K562 (cell line): ENCODE measurements around the gene RHOC. TPM values are rescaled to one million over a fixed set of nuclear protein-coding genes. Genes with fewer than 3 reads are reported as not detected.

Experiments used
- ATAC-seq: fragments of 200-7000 bp; cut with Tn5 transposase; 3 replicates; pipeline ENCODE4 v1.9.1; 2020; ENCODE audit warnings: moderate library complexity
- BruUV-seq: library from RNA; stranded (reverse); fragments of 400-500 nt; replicated peaks from 2 replicates; lab custom pipeline; 2021; lab: Mats Ljungman, UMichigan
- CTCF ChIA-PET: fragments of 300-600 bp; formaldehyde crosslinking; extraction: SDS; loops from one replicate; lab custom pipeline; 2021; ENCODE audit warnings: low intra/inter-chr PET ratio; lab: Yijun Ruan, JAX
- POLR2A ChIA-PET: fragments of 300-600, 350-650 bp; sonication (Branson Sonifier 250); formaldehyde crosslinking; extraction: SDS; loops from one replicate; lab custom pipeline; 2021; ENCODE audit warnings: antibody characterized with exemption, inconsistent platforms; lab: Yijun Ruan, JAX
- DNase-seq, 4 experiments: peaks; one replicate each; pipeline versions ENCODE4 v3.0.0 to v3.0.0-alpha.2; 2011 to 2018; ENCODE audit warnings: low spot score in 3 of 4, mixed read lengths in 3 of 4; ENCODE audit errors: extremely low read depth in 1 of 4
- FAIRE-seq: peaks from 2 replicates; lab custom pipeline; 2011; peaks lifted over from hg19 to GRCh38; lab: Jason Lieb, UNC
- H2AFZ ChIP-seq: 2 replicates; pipeline ENCODE4 v1.6.0; 2011; ENCODE audit warnings: low read depth, low read length, control low read depth, inconsistent platforms
- H3K27ac ChIP-seq: fragments of 200-600 bp; 3 replicates; pipeline ENCODE4 v1.8.0; 2011; ENCODE audit warnings: low read depth, mild to moderate bottlenecking, control low read depth, inconsistent platforms, low read length, moderate library complexity, mixed read lengths; ENCODE audit errors: extremely low read depth
- H3K27me3 ChIP-seq, 2 experiments: fragments of 300-600 bp in 1 of 2; 2 replicates in 1 of 2; 3 replicates in 1 of 2; pipeline versions ENCODE4 v1.6.0 to v1.8.0; 2011; ENCODE audit warnings: inconsistent platforms in 2 of 2, low read length in 2 of 2, mild to moderate bottlenecking in 1 of 2, mixed read lengths in 1 of 2, moderate library complexity in 1 of 2; ENCODE audit not compliant: control insufficient read depth in 2 of 2, insufficient read depth in 2 of 2
- H3K36me3 ChIP-seq: fragments of 300-600 bp; 3 replicates; pipeline ENCODE4 v1.8.0; 2011; ENCODE audit warnings: mild to moderate bottlenecking, low read length, inconsistent platforms; ENCODE audit not compliant: control insufficient read depth, insufficient read depth
- H3K4me1 ChIP-seq, 2 experiments: fragments of 200-600 bp in 1 of 2; replicated peaks in 1 of 2; 2 replicates in 1 of 2; 3 replicates in 1 of 2; pipeline versions ENCODE4 v1.5.1 to v1.8.0; 2011; ENCODE audit warnings: inconsistent platforms in 2 of 2, low read length in 2 of 2, mild to moderate bottlenecking in 1 of 2, mixed read lengths in 1 of 2, moderate library complexity in 1 of 2; ENCODE audit not compliant: control insufficient read depth in 2 of 2, insufficient read depth in 2 of 2
- H3K4me2 ChIP-seq: 2 replicates; pipeline ENCODE4 v1.6.1; 2011; ENCODE audit warnings: low read length, control low read depth, inconsistent platforms, mixed read lengths; ENCODE audit not compliant: insufficient read depth
- H3K4me3 ChIP-seq: fragments of 200-600 bp; sonication (generic), shearing (Covaris generic); 2 replicates; pipeline ENCODE4 v1.5.1; 2016; ENCODE audit warnings: control low read depth, inconsistent platforms
- H3K79me2 ChIP-seq: fragments of 200-600 bp; 3 replicates; pipeline ENCODE4 v1.8.0; 2011; ENCODE audit warnings: low read length, inconsistent platforms; ENCODE audit not compliant: control insufficient read depth, insufficient read depth
- H3K9ac ChIP-seq, 2 experiments: 2 replicates each; pipeline versions ENCODE4 v1.6.0 to v1.6.1; 2011; ENCODE audit warnings: low read depth in 2 of 2, low read length in 2 of 2, control low read depth in 1 of 2, inconsistent platforms in 1 of 2, mild to moderate bottlenecking in 1 of 2, mixed read lengths in 1 of 2; ENCODE audit not compliant: insufficient read depth in 1 of 2
- H3K9me1 ChIP-seq: one replicate; pipeline ENCODE4 v1.6.0; 2011; ENCODE audit warnings: inconsistent platforms, mild to moderate bottlenecking, low read length, moderate library complexity; ENCODE audit not compliant: control insufficient read depth, insufficient read depth
- H3K9me3 ChIP-seq: replicated peaks from 2 replicates; pipeline ENCODE4 v1.5.1; 2011; ENCODE audit warnings: low read depth, low read length, inconsistent platforms; ENCODE audit not compliant: control insufficient read depth, insufficient read depth
- H4K20me1 ChIP-seq: replicated peaks from 2 replicates; pipeline ENCODE4 v1.6.1; 2011; ENCODE audit warnings: low read length, inconsistent platforms, mixed read lengths; ENCODE audit not compliant: control insufficient read depth, insufficient read depth
- BRCA1 ChIP-seq, 2 experiments: fragments of 450-650 bp in 1 of 2; sonication (generic) in 1 of 2; formaldehyde crosslinking in 1 of 2; IDR thresholded peaks; 2 replicates each; pipeline versions ENCODE4 v1.5.0 to v1.6.1; 2017 to 2020; ENCODE audit warnings: mild to moderate bottlenecking in 1 of 2, missing genetic modification reagents in 1 of 2
- GATA2 ChIP-seq: sonication (generic); formaldehyde crosslinking; IDR thresholded peaks from 2 replicates; pipeline ENCODE4 v1.4.0; 2020; ENCODE audit warnings: mild to moderate bottlenecking, missing genetic modification reagents
- HCFC1 ChIP-seq: IDR thresholded peaks from 2 replicates; pipeline ENCODE4 v1.6.1; 2012; ENCODE audit warnings: low read depth, low read length, improper control_type of control experiment
- HMG20B ChIP-seq: fragments of 250-450 bp; sonication (Bioruptor Pico); IDR thresholded peaks from 2 replicates; pipeline ENCODE4 v1.5.0; 2021; ENCODE audit warnings: mild to moderate bottlenecking
- HSF4 ChIP-seq: fragments of 250-450 bp; sonication (Bioruptor Pico); IDR thresholded peaks from 2 replicates; pipeline ENCODE4 v2.1.2; 2022; ENCODE audit warnings: mild to moderate bottlenecking, moderate library complexity, borderline replicate concordance
- ILK ChIP-seq: fragments of 450-650 bp; IDR thresholded peaks from 2 replicates; pipeline ENCODE4 v1.6.1; 2016; ENCODE audit warnings: missing genetic modification characterization, low read depth, mild to moderate bottlenecking, missing compliant biosample characterization, moderate library complexity, borderline replicate concordance
- KLF16 ChIP-seq: IDR thresholded peaks from 2 replicates; pipeline ENCODE4 v1.6.1; 2016; ENCODE audit warnings: antibody characterized with exemption
- PTBP1 ChIP-seq: fragments of 200-400 bp; formaldehyde crosslinking; IDR thresholded peaks from 2 replicates; pipeline ENCODE4 v1.6.1; 2017; ENCODE audit warnings: low read depth, low read length
- SAP30 ChIP-seq: fragments of 200-600 bp; sonication (generic); IDR thresholded peaks from 2 replicates; pipeline ENCODE4 v1.6.1; 2012; ENCODE audit warnings: borderline replicate concordance, low read depth, mild to moderate bottlenecking, moderate library complexity, low read length, control low read depth, inconsistent platforms; ENCODE audit not compliant: insufficient read depth, poor library complexity, severe bottlenecking
- SPI1 ChIP-seq: IDR thresholded peaks from 2 replicates; pipeline ENCODE4 v1.6.1; 2011; ENCODE audit warnings: low read depth, low read length, control low read depth, borderline replicate concordance
- SUPT5H ChIP-seq: fragments of 450-650 bp; IDR thresholded peaks from 2 replicates; pipeline ENCODE4 v1.6.1; 2016
- TBP ChIP-seq: optimal IDR thresholded peaks from 2 replicates; pipeline ENCODE3; 2011; ENCODE audit warnings: low read depth, low read length, improper control_type of control experiment
- ZNF165 ChIP-seq: fragments of 250-450 bp; sonication (Bioruptor Pico); IDR thresholded peaks from 2 replicates; pipeline ENCODE4 v1.4.0; 2020; ENCODE audit warnings: borderline replicate concordance
- ZNF23 ChIP-seq: fragments of 250-450 bp; sonication (Bioruptor Pico); IDR thresholded peaks from 2 replicates; pipeline ENCODE4 v1.4.0; 2020; ENCODE audit warnings: mild to moderate bottlenecking
- ZNF79 ChIP-seq: fragments of 250-450 bp; sonication (Bioruptor Pico); IDR thresholded peaks from 2 replicates; pipeline ENCODE4 v1.4.0; 2020; ENCODE audit warnings: low read depth, mild to moderate bottlenecking, moderate library complexity
- ZSCAN32 ChIP-seq: fragments of 450-650 bp; formaldehyde crosslinking; IDR thresholded peaks from 2 replicates; pipeline ENCODE4 v1.4.0; 2020; ENCODE audit warnings: mild to moderate bottlenecking, moderate library complexity
- WGBS: fragments of 100-300 bp; shearing (Covaris generic); methylation state at CpG from one replicate; pipeline ENCODE4 v1.1.6; 2016; ENCODE audit warnings: low coverage, mixed read lengths; ENCODE audit not compliant: insufficient coverage; ENCODE audit errors: missing lambda C conversion rate; 5-methylcytosine and 5-hydroxymethylcytosine counted together
- in situ Hi-C: fragments of 300-500 bp; cut with MboI; formaldehyde crosslinking; loops from 4 replicates; pipeline ENCODE4 v1.15.0; 2018; ENCODE audit warnings: inconsistent platforms, mixed read lengths
- intact Hi-C: fragments of 100-400 bp; cut with micrococcal nuclease; formaldehyde crosslinking; loops from 2 replicates; pipeline ENCODE4 v1.14.2; 2022
- polyA plus RNA-seq, 8 experiments: library from polyadenylated mRNA; depleted of rRNA in 4 of 8; stranded (reverse) in 5 of 8; unstranded in 3 of 8; fragments of >200 nt; fragmentation: Nextera tagmentation in 2 of 8; fragmentation: Illumina TruSeq in 1 of 8; extraction: Ambion mirVana in 2 of 8; extraction: Trizol in 1 of 8; gene quantifications; 2 replicates each; pipeline versions ENCODE4 v1.2.1 to v1.2.3, GENCODE V29; 2011 to 2014; ENCODE audit warnings: inconsistent platforms in 1 of 8, missing spikeins in 1 of 8
- total RNA-seq, 7 experiments: library from RNA; depleted of rRNA in 6 of 7; stranded (reverse); fragments of >200 nt in 6 of 7; fragmentation: Illumina TruSeq in 2 of 7; extraction: Trizol in 2 of 7; gene quantifications; 2 replicates each; pipeline versions ENCODE4 v1.2.1 to v1.2.3, GENCODE V29; 2011 to 2021; ENCODE audit warnings: low replicate concordance in 1 of 7
- TF ChIP-seq, protein P1 (sequence below): sonication (generic); formaldehyde crosslinking; IDR thresholded peaks from 2 replicates; pipeline ENCODE4 v1.8.0; 2022; ENCODE audit warnings: missing genetic modification reagents, mild to moderate bottlenecking, moderate library complexity, borderline replicate concordance
- TF ChIP-seq, protein P2 (sequence below): sonication (generic); formaldehyde crosslinking; IDR thresholded peaks from 2 replicates; pipeline ENCODE4 v1.8.1; 2023; ENCODE audit warnings: mild to moderate bottlenecking, missing genetic modification reagents
- TF ChIP-seq, protein P3 (sequence below), 2 experiments: fragments of 450-650 bp in 1 of 2; sonication (generic) in 1 of 2; formaldehyde crosslinking in 1 of 2; IDR thresholded peaks in 1 of 2; conservative IDR thresholded peaks in 1 of 2; 2 replicates each; pipeline versions ENCODE4 v1.6.1 to v1.8.1; 2016 to 2023; ENCODE audit warnings: mild to moderate bottlenecking in 2 of 2, moderate library complexity in 2 of 2, inconsistent platforms in 1 of 2, missing genetic modification reagents in 1 of 2

Gene RHOC
- total and polyA plus RNA-seq, 9 of the 15 experiments (the other 6 are each of a cell fraction or from before 2014, with no cell fraction given) = 35.2 to 364 (median 204) TPM

DNA sequence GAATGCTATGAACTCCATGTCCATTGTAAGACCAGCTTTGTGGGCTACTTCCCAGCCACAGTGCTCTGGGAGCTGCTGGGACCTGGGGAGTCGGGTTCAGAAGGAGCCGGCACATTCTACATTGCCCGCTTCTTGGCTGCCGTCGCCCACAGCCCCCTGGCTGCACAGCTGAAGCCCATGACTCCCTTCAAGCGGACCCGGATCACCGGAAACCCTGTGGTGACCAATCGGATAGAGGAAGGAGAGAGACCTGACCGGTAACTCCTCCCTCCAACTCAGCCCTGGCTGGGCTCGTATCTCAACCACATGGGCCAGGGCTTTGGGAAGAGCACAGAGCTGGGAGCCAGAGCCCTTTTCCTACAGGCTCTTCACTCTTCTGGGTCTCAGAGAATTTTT, 17.1 kb downstream of the RHOC start:
- Histone ChIP-seq H3K4me2 (no peak overlapping the region), H3K4me1 (peaks cover 18 to 21% of the 10 kb centered on the region in 2 experiments; a peak in 4 of 5 replicates), H3K9me1 (peaks cover 9% of the 10 kb centered on the region), H3K27ac (no peak overlapping the region), H3K36me3 (peaks cover 70% of the 10 kb centered on the region), H3K9ac (0 out of 4 replicates have a peak overlapping the region, but pooled peaks of 1 of the 2 experiments have one; percentile 11), H3K27me3 (no peaks in the 10 kb centered on the region), H3K9me3 (no peaks in the 10 kb centered on the region), H3K79me2 (peaks cover 3% of the 10 kb centered on the region; the same call in 1 of the 3 replicates), H2AFZ (no peak overlapping the region), H3K4me3 (no peak overlapping the region), H4K20me1 (peaks cover 6% of the 10 kb centered on the region)
- CTCF ChIA-PET = no interaction called here
- TF ChIP-seq ILK = no peak
- TF ChIP-seq GATA2 (CRISPR knock-in tag) = no peak
- TF ChIP-seq, protein P1, sequence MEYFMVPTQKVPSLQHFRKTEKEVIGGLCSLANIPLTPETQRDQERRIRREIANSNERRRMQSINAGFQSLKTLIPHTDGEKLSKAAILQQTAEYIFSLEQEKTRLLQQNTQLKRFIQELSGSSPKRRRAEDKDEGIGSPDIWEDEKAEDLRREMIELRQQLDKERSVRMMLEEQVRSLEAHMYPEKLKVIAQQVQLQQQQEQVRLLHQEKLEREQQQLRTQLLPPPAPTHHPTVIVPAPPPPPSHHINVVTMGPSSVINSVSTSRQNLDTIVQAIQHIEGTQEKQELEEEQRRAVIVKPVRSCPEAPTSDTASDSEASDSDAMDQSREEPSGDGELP = no peak
- TF ChIP-seq KLF16 = no peak
- TF ChIP-seq HCFC1 = no peak
- TF ChIP-seq SUPT5H = no peak
- no peak for TF ChIP-seq ZNF165 (CRISPR knock-in tag)
- no peak for TF ChIP-seq ZNF23
- TF ChIP-seq, protein P2, sequence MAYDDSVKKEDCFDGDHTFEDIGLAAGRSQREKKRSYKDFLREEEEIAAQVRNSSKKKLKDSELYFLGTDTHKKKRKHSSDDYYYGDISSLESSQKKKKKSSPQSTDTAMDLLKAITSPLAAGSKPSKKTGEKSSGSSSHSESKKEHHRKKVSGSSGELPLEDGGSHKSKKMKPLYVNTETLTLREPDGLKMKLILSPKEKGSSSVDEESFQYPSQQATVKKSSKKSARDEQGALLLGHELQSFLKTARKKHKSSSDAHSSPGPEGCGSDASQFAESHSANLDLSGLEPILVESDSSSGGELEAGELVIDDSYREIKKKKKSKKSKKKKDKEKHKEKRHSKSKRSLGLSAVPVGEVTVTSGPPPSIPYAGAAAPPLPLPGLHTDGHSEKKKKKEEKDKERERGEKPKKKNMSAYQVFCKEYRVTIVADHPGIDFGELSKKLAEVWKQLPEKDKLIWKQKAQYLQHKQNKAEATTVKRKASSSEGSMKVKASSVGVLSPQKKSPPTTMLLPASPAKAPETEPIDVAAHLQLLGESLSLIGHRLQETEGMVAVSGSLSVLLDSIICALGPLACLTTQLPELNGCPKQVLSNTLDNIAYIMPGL (CRISPR knock-in tag) = no peak
- TF ChIP-seq SAP30 = no peak
- TF ChIP-seq ZSCAN32 (CRISPR knock-in tag) = no peak
- no peak for TF ChIP-seq ZNF79 (CRISPR knock-in tag)
- TF ChIP-seq, protein P3, sequence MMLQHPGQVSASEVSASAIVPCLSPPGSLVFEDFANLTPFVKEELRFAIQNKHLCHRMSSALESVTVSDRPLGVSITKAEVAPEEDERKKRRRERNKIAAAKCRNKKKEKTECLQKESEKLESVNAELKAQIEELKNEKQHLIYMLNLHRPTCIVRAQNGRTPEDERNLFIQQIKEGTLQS (IDR thresholded peaks at IDR 0.05) = no peak
- TF ChIP-seq, protein P3 (CRISPR knock-in tag; conservative IDR thresholded peaks at IDR 0.05) = no peak
- TF ChIP-seq HMG20B (CRISPR knock-in tag) = no peak
- TF ChIP-seq SPI1 = no peak
- no peak for TF ChIP-seq HSF4 (CRISPR knock-in tag)
- TF ChIP-seq BRCA1 (IDR thresholded peaks at IDR 0.05) = no peak
- TF ChIP-seq BRCA1 (CRISPR knock-in tag; IDR thresholded peaks at IDR 0.05) = no peak
- no peak for TF ChIP-seq TBP
- TF ChIP-seq PTBP1 = no peak
- POLR2A ChIA-PET = interaction anchor here (1.1 to 3.2 kb wide), 5 partner anchors 8 to 15 kb away, joined by 3 to 30 read pairs (median 9); partner anchors contain the start of gene MOV10
- BruUV-seq = no TSS peak
- no peak for ATAC-seq
- no peak for FAIRE-seq
- WGBS = 91% methylated on average over 7 of the region's 11 CpGs
- DNase-seq = no peak
- in situ Hi-C loops (no loop called here), intact Hi-C loops (no loop called here)
